CD4-positive, alpha-beta T cell treated with Interleukin-10 for 1 hour (primary cell): ENCODE measurements around the gene THRB.
A peak's percentile ranks its signal among the peaks of the same experiment; 100 is the strongest.

ENCODE experiments used
- DNase-seq: peaks from one replicate; pipeline ENCODE4 v3.0.0-alpha.2; 2020

THRB gene

GRCh38 chr3:24258727-24259600, 235.7 kb downstream of the THRB start:
- DNase-seq = no peak

GRCh38 chr3:24258260-24258659, 236.4 kb downstream of the THRB start:
- no peak for DNase-seq

GRCh38 chr3:24255414-24255813, 239.2 kb downstream of the THRB start:
- no peak for DNase-seq

GRCh38 chr3:24254649-24255048, 240.0 kb downstream of the THRB start:
- DNase-seq = no peak

- no peak for DNase-seq
Measured at GRCh38 chr3:24253336-24253735, 241.3 kb downstream of the THRB start.

GRCh38 chr3:24249523-24249922, 245.1 kb downstream of the THRB start:
- DNase-seq = no peak

- DNase-seq = no peak
Measured at GRCh38 chr3:24245056-24245455, 249.6 kb downstream of the THRB start.

GRCh38 chr3:24244491-24244890, 250.2 kb downstream of the THRB start:
- DNase-seq = no peak

GRCh38 chr3:24242012-24242698, 252.5 kb downstream of the THRB start:
- DNase-seq = no peak

- DNase-seq = no peak
Measured at GRCh38 chr3:24240306-24240705, 254.3 kb downstream of the THRB start.

- peak; percentile 53 for DNase-seq
Measured at GRCh38 chr3:24237971-24238706, 256.5 kb downstream of the THRB start.

GRCh38 chr3:24235121-24235520, 259.5 kb downstream of the THRB start:
- DNase-seq = no peak

GRCh38 chr3:24232784-24233183, 261.9 kb downstream of the THRB start:
- no peak for DNase-seq

- no peak for DNase-seq
Measured at GRCh38 chr3:24229468-24230221, 265.0 kb downstream of the THRB start.

GRCh38 chr3:24227635-24228034, 267.0 kb downstream of the THRB start:
- DNase-seq = no peak

GRCh38 chr3:24226397-24226796, 268.3 kb downstream of the THRB start:
- no peak for DNase-seq

GRCh38 chr3:24225385-24225950, 269.2 kb downstream of the THRB start:
- DNase-seq = no peak

- DNase-seq = no peak
Measured at GRCh38 chr3:24224666-24225384, 269.8 kb downstream of the THRB start.

- DNase-seq = no peak
Measured at GRCh38 chr3:24222165-24222805, 272.4 kb downstream of the THRB start.

- DNase-seq = no peak
Measured at GRCh38 chr3:24220859-24221657, 273.6 kb downstream of the THRB start.
